Bone marrow (tissue), 2 donors: Measurements from ENCODE around the gene SS18L1.

ENCODE experiments used
- DNase-seq, 2 donors: peaks; one replicate each; lab custom pipeline; 2025; lab: John Stamatoyannopoulos, UW

SS18L1 gene

GRCh38 chr20:62195736-62196135 is 52.2 kb downstream of the SS18L1 start:
- DNase-seq: no peak

DNA sequence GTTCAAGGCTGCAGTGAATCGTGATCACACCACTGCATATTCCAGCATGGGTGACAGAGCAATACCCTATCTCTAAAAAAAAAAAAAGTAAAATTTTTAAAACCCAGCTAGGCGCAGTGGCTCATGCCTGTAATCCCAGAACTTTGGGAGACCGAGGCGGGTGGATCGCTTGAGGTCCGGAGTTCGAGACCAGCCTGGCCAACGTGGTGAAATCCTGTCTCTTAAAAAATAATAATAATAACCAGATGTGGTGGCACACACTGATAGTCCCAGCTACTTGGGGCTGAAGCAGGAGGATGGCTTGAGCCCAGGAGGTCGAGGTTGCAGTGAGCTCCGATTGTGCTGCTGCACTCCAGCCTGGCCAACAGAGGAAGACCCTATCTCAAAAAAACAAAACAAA is 52.7 kb downstream of the SS18L1 start:
- DNase-seq: no peak

DNA sequence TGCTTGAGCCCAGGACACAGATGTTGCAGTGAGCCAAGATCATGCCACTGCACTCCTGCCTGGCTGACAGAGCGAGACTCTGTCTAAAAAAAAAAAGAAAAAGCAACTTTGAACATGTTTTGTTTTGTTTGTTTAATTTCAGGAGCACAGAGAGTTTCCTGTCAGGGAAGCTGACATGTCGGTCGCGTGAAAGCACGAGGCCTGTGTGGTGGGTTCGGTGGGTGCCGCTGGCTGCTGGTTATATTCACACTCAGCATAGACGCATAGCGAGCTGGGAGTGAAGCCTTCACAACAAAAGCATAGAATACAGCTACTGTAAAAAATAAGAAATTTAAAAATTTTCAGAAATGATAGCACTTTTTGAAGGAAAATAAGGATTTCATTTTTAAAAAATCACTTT is 53.7 kb downstream of the SS18L1 start:
- DNase-seq: no peak

- no peak for DNase-seq
These were observed 54.2 kb downstream of the SS18L1 start for GRCh38 chr20:62197801-62198200.

DNA sequence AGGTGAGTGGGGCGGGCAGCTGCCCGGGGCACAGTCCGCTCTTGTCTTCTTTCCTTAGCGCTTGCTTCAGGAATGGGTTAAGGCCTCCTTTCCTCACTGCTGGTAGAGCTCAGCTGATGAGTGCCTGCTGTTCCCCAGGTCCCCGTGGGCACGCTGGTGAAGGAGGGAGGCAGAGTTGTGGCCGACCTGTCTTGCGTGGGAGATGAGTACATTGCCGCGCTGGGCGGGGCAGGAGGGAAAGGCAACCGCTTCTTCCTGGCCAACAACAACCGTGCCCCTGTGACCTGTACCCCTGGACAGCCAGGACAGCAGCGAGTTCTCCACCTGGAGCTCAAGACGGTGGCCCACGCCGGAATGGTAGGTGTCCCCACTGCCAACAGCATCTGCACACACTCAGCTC is 54.9 kb downstream of the SS18L1 start:
- no peak for DNase-seq

DNA sequence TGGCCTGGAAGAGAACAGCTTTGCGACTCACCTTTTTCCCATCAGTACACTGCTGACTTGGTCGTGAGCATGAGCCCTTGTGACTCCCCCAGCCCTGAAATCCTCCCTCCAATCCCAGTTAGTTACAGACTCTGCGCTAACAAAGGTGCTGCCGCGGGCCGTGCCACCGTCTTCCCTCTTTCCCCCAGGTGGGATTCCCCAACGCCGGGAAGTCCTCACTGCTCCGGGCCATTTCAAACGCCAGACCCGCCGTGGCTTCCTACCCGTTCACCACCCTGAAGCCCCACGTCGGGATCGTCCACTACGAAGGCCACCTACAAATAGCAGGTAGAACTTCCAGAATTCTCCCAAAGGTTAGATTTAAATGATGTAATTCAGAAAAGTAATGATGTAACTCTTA is 55.4 kb downstream of the SS18L1 start:
- no peak for DNase-seq

GRCh38 chr20:62200491-62201172 is 57.1 kb downstream of the SS18L1 start:
- no peak for DNase-seq

- no peak for DNase-seq
These were observed 57.9 kb downstream of the SS18L1 start for GRCh38 chr20:62201173-62202082.

GRCh38 chr20:62202083-62202395 is 58.5 kb downstream of the SS18L1 start:
- DNase-seq: no peak

GRCh38 chr20:62202676-62203377 is 59.3 kb downstream of the SS18L1 start:
- DNase-seq: no peak

DNA sequence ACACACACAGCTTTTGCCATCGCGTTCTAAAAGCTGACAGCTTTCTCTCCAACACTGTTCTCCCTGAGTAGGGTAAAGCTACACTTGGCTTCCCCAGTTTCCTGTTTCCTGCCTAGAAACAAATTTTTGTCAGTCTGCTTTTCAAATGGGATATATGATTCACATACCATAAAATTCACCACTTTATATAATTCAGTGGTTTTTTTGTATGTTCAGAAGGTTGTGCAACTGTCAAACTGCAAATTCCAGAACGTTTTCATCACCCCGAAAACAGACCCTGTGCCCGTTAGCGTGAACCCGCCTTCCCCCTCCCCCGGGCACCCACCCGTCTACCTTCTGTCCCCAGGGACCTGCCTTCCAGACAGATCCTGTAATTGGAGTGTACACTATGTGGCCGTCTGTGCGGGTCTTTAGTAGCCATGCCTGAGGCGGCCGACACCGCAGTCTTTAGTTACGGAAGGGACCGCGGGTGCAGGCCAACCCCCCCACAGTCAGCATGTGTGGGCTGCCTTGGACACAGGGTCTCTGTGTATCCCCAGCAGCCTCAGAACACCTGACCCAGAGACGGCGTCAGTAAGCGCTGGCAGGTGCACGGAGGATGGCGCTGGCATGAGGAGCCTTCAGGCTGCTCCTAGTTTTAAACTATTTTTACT is 59.9 kb downstream of the SS18L1 start:
- DNase-seq: no peak

DNA sequence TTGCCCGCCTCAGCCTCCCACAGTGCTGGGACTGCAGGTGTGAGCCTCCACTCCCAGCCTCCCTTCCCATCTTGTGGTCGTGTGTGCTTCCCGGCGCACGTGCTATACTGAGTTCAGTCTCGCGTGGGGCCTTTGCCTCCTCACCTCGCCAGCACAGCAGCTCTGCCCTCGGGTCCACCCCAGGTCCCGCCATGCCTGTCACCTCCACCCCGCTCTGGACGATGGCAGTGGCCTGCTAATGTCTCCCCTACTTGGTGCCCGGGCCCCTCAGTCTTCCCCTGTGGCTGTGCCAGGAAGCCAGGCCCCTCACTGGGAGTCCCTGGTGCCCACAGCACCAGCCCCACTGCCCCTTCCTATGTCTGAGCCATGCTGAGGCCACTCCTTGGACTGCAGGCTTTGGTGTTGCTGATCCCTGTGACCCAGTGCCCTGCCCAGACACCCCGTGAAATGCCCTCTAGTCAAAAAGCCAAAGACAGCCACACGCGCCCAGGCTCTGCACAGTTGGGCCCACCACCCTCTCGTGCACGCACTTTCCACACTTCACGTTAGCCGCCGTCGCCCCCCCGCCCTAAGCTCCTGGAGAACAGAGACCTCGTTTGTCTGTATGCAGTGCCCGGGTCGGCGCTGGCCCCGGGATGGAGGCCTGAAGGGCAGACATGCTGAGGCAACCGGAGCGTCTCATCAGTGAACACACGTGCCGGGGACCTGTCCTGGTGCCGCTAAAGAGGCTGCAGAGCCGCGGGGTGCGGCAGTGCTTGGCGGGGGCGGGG is 62.2 kb downstream of the SS18L1 start:
- DNase-seq: no peak

DNA sequence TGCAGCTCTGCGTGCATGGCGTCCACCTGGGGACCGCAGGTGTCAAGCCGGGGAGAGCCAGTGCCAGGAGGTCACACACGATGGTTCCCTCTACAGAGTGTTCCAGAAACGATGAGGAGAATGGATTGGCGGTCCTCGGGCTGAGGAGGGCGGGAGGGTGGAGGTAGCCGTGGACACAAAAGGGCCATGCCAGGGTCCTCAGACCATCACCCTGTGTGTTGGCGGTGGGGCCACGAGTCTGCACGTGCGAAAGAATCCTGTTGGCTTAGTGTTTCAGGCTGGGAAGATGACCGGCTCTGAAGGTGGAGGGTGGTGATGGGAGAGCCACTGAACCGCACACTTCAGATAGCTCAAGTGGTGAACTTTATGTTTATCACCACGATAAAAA is 62.8 kb downstream of the SS18L1 start:
- no peak for DNase-seq

- no peak for DNase-seq
These were observed 64.7 kb downstream of the SS18L1 start for GRCh38 chr20:62208061-62208794.

DNA sequence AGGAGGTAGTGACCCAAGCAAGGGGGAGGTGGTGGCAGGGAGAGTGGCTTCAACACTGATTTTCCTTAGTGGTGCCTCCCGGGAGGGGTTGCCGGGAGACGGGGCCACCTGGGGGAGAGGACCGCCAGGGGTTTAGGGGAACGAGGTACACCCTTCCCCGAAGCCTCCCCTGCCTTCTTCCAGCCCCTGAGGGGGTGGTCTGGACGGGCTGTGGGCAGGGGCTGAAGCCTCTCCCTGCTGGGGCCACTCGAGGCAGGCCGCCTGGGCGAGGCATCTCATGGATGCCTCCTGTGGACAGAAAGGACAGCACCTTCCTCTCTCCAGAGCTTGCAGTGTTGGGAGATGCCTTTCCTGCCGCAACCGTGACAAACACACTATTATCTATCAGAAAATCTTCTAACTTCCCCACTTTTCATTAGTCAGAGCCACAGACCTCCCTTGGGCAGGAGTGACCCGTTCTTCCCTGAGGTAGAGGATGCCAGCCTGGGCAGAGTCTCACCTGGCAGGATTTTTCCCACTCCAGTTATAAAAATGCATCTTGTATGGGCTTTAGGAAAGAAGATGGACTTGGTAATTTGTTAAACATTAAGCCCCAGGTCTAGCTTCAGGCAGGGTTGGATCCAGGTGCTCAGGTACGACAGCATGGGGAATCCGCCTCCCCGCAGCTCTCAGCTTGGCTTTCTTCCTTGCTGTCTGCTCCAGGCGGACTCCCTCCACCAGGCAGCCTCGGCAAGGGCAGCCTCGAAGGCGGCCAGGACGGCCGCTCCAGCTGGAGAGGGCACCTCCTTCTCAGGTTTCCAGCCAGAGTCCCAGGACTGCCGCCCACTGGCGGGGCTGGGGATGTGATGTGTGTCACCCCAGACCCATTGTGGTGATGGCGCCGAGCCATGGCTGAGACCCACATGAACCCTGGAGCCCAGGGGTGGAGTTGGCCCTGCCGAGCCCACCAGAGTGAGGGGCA is 65.5 kb downstream of the SS18L1 start:
- no peak for DNase-seq

DNA sequence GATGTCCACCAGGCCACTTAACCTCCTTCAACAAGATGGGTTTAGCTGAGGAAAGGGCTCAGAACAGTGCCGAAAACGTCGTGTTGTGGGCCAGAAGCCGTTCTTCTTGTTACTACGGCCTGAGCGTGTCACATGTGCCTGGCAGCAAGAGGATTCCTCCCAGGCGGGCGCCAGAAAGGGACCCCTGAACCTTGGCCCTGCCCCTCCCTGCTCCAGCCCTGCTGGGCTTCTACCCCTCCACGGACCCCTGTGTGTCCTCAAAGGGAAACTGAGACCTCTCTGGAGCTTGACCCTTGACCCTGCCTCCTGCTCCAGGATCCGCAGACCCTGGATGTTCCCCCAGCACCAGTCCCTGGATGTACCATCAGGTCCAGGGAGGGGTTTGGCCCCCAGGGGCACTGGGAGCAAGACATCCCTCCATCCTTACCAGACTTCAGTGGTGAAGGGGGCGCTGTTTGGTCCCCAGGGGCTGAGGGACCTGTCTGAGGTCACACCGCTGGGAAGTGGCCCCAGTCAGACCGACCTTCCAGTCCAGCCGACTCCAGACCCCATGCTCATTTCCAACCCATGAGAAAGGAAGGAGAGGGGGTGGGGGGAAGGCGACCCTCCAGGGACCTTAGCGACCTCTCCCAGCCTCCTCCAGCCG is 66.4 kb downstream of the SS18L1 start:
- DNase-seq: no peak

DNA sequence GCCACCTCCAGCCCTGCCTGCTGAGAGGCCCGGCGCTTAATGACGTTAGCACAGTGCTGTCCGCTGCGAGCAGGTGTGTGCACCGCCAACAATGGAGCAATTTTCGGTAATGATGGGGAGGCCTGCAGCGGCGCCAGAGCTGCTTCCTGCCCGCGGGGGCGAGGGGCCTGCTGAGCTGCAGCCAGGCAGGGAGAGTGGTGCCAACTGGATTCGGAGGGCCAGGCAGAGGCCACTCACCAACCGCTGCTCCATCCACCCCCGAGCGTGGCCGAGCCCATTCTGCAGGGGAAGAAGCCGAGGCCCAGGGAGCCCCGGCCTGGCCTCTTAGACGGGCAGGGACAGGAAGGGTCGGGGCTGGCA is 66.9 kb downstream of the SS18L1 start:
- DNase-seq: no peak

GRCh38 chr20:62211216-62211615 is 67.6 kb downstream of the SS18L1 start:
- DNase-seq: no peak

DNA sequence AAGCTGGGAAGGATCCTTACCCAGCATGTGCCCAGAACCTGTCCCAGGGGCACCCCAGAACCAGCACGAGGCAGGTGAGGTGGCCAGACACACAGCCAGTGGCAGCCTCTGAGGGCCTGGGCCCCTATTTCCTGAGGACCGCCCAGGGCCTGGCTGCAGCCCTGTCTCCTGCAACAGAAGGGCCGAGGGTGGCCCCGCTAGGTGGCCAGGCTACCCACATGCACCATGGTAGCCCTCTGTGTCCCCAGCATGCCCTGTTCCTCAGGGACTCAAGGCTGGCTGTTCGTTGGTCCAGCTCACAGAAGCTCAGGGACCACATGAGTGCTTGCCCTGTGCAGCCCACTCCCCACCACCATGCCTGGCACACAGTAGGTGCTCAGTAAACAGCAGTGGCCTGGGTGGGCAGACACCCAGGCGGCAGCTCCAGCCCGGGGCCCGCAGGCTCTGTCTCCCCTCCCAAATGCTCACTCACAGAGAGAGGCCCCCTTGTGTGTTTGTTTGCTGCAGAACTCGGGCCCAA is 68.3 kb downstream of the SS18L1 start:
- DNase-seq: no peak
